HEK293 (cell line): ENCODE results near the gene TMEM158.

Source experiments
- CTCF ChIP-seq: fragments of 450-650 bp; formaldehyde crosslinking; IDR thresholded peaks from 2 replicates; pipeline ENCODE4 v1.5.1; 2016; ENCODE audit warnings: missing biosample characterization, missing genetic modification characterization
- ELK4 ChIP-seq: IDR thresholded peaks from 2 replicates; pipeline ENCODE4 v1.6.1; 2011; ENCODE audit warnings: mild to moderate bottlenecking, low read depth, low read length, borderline replicate concordance
- REST ChIP-seq: fragments of 450-650 bp; formaldehyde crosslinking; IDR thresholded peaks from 2 replicates; pipeline ENCODE4 v1.5.1; 2016; ENCODE audit warnings: missing biosample characterization, missing genetic modification characterization
- ZBTB10 ChIP-seq: fragments of 450-650 bp; formaldehyde crosslinking; IDR thresholded peaks from 2 replicates; pipeline ENCODE4 v1.5.1; 2016; ENCODE audit warnings: missing biosample characterization, missing genetic modification characterization
- ZBTB17 ChIP-seq: fragments of 450-650 bp; formaldehyde crosslinking; IDR thresholded peaks from 2 replicates; pipeline ENCODE4 v1.5.1; 2016; ENCODE audit warnings: missing biosample characterization, missing genetic modification characterization
- ZBTB21 ChIP-seq: fragments of 450-650 bp; formaldehyde crosslinking; IDR thresholded peaks from 2 replicates; pipeline ENCODE4 v1.5.1; 2017; ENCODE audit warnings: missing biosample characterization, missing genetic modification characterization
- ZBTB8A ChIP-seq: fragments of 450-650 bp; formaldehyde crosslinking; IDR thresholded peaks from 2 replicates; pipeline ENCODE4 v1.5.1; 2016; ENCODE audit warnings: missing biosample characterization, missing genetic modification characterization
- ZEB2 ChIP-seq: fragments of 450-650 bp; formaldehyde crosslinking; IDR thresholded peaks from 2 replicates; pipeline ENCODE4 v1.5.1; 2016; ENCODE audit warnings: missing biosample characterization, missing genetic modification characterization
- ZNF133 ChIP-seq: fragments of 450-650 bp; formaldehyde crosslinking; IDR thresholded peaks from 2 replicates; pipeline ENCODE4 v1.5.1; 2016; ENCODE audit warnings: missing biosample characterization, missing genetic modification characterization
- ZNF157 ChIP-seq: fragments of 450-650 bp; formaldehyde crosslinking; IDR thresholded peaks from 2 replicates; pipeline ENCODE4 v1.5.1; 2016; ENCODE audit warnings: missing biosample characterization, missing genetic modification characterization
- ZNF423 ChIP-seq: fragments of 450-650 bp; formaldehyde crosslinking; IDR thresholded peaks from 2 replicates; pipeline ENCODE4 v1.5.1; 2016; ENCODE audit warnings: missing biosample characterization, missing genetic modification characterization

GRCh38 chr3:45234250-45234649 is 8.2 kb upstream of the TMEM158 start:
- TF ChIP-seq CTCF (tag by site-specific recombination) (no peak), ZNF133 (tag by site-specific recombination) (no peak), ZBTB21 (no peak), ELK4 (no peak), ZBTB8A (tag by site-specific recombination) (no peak), ZEB2 (no peak), ZBTB10 (no peak), ZBTB17 (tag by site-specific recombination) (no peak), ZNF157 (tag by site-specific recombination) (no peak), ZNF423 (no peak), REST (tag by site-specific recombination) (no peak)
